K562 (cell line): ENCODE results near the gene EEF1A1. TPM values are rescaled to one million over a fixed set of nuclear protein-coding genes. Genes with fewer than 3 reads are reported as not detected.

Experiments used
- CBX1 ChIP-seq: sonication (generic); IDR thresholded peaks from 2 replicates; pipeline ENCODE4 v1.6.1; 2016; ENCODE audit warnings: antibody characterized with exemption, low read depth, mild to moderate bottlenecking
- CREB3 ChIP-seq: fragments of 450-650 bp; conservative IDR thresholded peaks from 2 replicates; pipeline ENCODE4 v1.6.1; 2016; ENCODE audit warnings: missing genetic modification characterization, low read depth, mild to moderate bottlenecking, missing compliant biosample characterization, moderate library complexity
- DPF2 ChIP-seq: fragments of 450-650 bp; IDR thresholded peaks from 2 replicates; pipeline ENCODE4 v1.6.1; 2016
- FUS ChIP-seq: fragments of 200-400 bp; formaldehyde crosslinking; optimal IDR thresholded peaks from 2 replicates; pipeline ENCODE3; 2017; ENCODE audit warnings: low read depth, low read length
- GTF2F1 ChIP-seq: IDR thresholded peaks from 2 replicates; pipeline ENCODE4 v1.6.1; 2011; ENCODE audit warnings: low read depth, low read length, improper control_type of control experiment
- LCOR ChIP-seq: sonication (generic); formaldehyde crosslinking; IDR thresholded peaks from 2 replicates; pipeline ENCODE4 v1.8.0; 2022; ENCODE audit warnings: mild to moderate bottlenecking, missing genetic modification reagents
- MAFG ChIP-seq: fragments of 450-650 bp; conservative IDR thresholded peaks from 2 replicates; pipeline ENCODE4 v1.6.1; 2016; ENCODE audit warnings: missing genetic modification characterization, missing compliant biosample characterization
- MAX ChIP-seq: sonication (generic); formaldehyde crosslinking; IDR thresholded peaks from 2 replicates; pipeline ENCODE4 v1.9.0; 2022; ENCODE audit warnings: mild to moderate bottlenecking, missing genetic modification reagents
- POLR2H ChIP-seq: IDR thresholded peaks from 2 replicates; pipeline ENCODE4 v1.6.1; 2016; ENCODE audit warnings: missing genetic modification characterization, low read depth, mild to moderate bottlenecking, control low read depth, missing compliant biosample characterization, moderate library complexity
- RCOR1 ChIP-seq, 2 experiments: IDR thresholded peaks; 2 replicates each; pipeline ENCODE4 v1.6.1; 2012; ENCODE audit warnings: low read depth in 2 of 2, low read length in 2 of 2, borderline replicate concordance in 1 of 2, improper control_type of control experiment in 1 of 2
- TRIM24 ChIP-seq, 2 experiments: fragments of 450-650 bp; IDR thresholded peaks; 2 replicates each; pipeline ENCODE4 v1.6.1; 2016
- ZNF696 ChIP-seq: fragments of 250-450 bp; sonication (Bioruptor Pico); conservative IDR thresholded peaks from 2 replicates; pipeline ENCODE4 v1.4.0; 2020; ENCODE audit warnings: mild to moderate bottlenecking, moderate library complexity
- ZNF830 ChIP-seq: fragments of 250-450 bp; sonication (Bioruptor Pico); IDR thresholded peaks from 2 replicates; pipeline ENCODE4 v1.5.0; 2021; ENCODE audit warnings: mild to moderate bottlenecking
- polyA plus RNA-seq, 8 experiments: library from polyadenylated mRNA; depleted of rRNA in 4 of 8; stranded (reverse) in 5 of 8; unstranded in 3 of 8; fragments of >200 nt; fragmentation: Nextera tagmentation in 2 of 8; fragmentation: Illumina TruSeq in 1 of 8; extraction: Ambion mirVana in 2 of 8; extraction: Trizol in 1 of 8; gene quantifications; 2 replicates each; pipeline versions ENCODE4 v1.2.1 to v1.2.3, GENCODE V29; 2011 to 2014; ENCODE audit warnings: inconsistent platforms in 1 of 8, missing spikeins in 1 of 8
- total RNA-seq, 7 experiments: library from RNA; depleted of rRNA in 6 of 7; stranded (reverse); fragments of >200 nt in 6 of 7; fragmentation: Illumina TruSeq in 2 of 7; extraction: Trizol in 2 of 7; gene quantifications; 2 replicates each; pipeline versions ENCODE4 v1.2.1 to v1.2.3, GENCODE V29; 2011 to 2021; ENCODE audit warnings: low replicate concordance in 1 of 7
- TF ChIP-seq, protein P1 (sequence below), 2 experiments: fragments of 450-650 bp; conservative IDR thresholded peaks; 2 replicates each; pipeline ENCODE4 v1.6.1; 2017; ENCODE audit warnings: mild to moderate bottlenecking in 2 of 2, moderate library complexity in 2 of 2
- TF ChIP-seq, protein P2 (sequence below): fragments of 250-450 bp; sonication (Bioruptor Pico); IDR thresholded peaks from 2 replicates; pipeline ENCODE4 v1.8.0; 2021; ENCODE audit warnings: mild to moderate bottlenecking, moderate library complexity
- TF ChIP-seq, protein P3 (sequence below), 2 experiments: fragments of 150-350 bp in 1 of 2; IDR thresholded peaks; 2 replicates each; pipeline ENCODE4 v1.6.1; 2012 to 2016; ENCODE audit warnings: low read depth in 2 of 2, low read length in 2 of 2, mild to moderate bottlenecking in 1 of 2, moderate library complexity in 1 of 2
- TF ChIP-seq, protein P4 (sequence below): fragments of 250-450 bp; sonication (Bioruptor Pico); IDR thresholded peaks from 2 replicates; pipeline ENCODE4 v1.8.0; 2021; ENCODE audit warnings: moderate library complexity, mild to moderate bottlenecking, inconsistent platforms

Gene EEF1A1
- total and polyA plus RNA-seq, 9 of the 15 experiments (the other 6 are each of a cell fraction or from before 2014, with no cell fraction given): 6,453 to 17,323 (median 11,082) TPM

- TF ChIP-seq TRIM24 (IDR thresholded peaks at IDR 0.05) (peak in 1 of 2 experiments; percentile 43; a peak in 1 of 4 replicates), ZNF696 (CRISPR knock-in tag) (no peak), DPF2 (no peak; the same call in 1 of the 2 replicates), GTF2F1 (peak; percentile 88), CREB3 (peak; percentile 53), POLR2H (tag) (peak; percentile 92), RCOR1 (IDR thresholded peaks at IDR 0.05; ENCODE audit: borderline replicate concordance in 1 of 2, low read depth in 2 of 2, low read length in 2 of 2) (no peak; a peak in 1 of 4 replicates), MAX (CRISPR knock-in tag) (peak; percentile 84), CBX1 (no peak; the same call in 1 of the 2 replicates), FUS (peak; percentile 38), ZNF830 (no peak), LCOR (CRISPR knock-in tag) (peak; percentile 47; the same call in 1 of the 2 replicates), MAFG (tag) (no peak)
- TF ChIP-seq, protein P1, sequence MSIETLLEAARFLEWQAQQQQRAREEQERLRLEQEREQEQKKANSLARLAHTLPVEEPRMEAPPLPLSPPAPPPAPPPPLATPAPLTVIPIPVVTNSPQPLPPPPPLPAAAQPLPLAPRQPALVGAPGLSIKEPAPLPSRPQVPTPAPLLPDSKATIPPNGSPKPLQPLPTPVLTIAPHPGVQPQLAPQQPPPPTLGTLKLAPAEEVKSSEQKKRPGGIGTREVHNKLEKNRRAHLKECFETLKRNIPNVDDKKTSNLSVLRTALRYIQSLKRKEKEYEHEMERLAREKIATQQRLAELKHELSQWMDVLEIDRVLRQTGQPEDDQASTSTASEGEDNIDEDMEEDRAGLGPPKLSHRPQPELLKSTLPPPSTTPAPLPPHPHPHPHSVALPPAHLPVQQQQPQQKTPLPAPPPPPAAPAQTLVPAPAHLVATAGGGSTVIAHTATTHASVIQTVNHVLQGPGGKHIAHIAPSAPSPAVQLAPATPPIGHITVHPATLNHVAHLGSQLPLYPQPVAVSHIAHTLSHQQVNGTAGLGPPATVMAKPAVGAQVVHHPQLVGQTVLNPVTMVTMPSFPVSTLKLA (conservative IDR thresholded peaks at IDR 0.05): peak; percentile 67 to 86
- TF ChIP-seq, protein P2, sequence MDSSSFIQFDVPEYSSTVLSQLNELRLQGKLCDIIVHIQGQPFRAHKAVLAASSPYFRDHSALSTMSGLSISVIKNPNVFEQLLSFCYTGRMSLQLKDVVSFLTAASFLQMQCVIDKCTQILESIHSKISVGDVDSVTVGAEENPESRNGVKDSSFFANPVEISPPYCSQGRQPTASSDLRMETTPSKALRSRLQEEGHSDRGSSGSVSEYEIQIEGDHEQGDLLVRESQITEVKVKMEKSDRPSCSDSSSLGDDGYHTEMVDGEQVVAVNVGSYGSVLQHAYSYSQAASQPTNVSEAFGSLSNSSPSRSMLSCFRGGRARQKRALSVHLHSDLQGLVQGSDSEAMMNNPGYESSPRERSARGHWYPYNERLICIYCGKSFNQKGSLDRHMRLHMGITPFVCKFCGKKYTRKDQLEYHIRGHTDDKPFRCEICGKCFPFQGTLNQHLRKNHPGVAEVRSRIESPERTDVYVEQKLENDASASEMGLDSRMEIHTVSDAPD (CRISPR knock-in tag): no peak
- TF ChIP-seq, protein P3, sequence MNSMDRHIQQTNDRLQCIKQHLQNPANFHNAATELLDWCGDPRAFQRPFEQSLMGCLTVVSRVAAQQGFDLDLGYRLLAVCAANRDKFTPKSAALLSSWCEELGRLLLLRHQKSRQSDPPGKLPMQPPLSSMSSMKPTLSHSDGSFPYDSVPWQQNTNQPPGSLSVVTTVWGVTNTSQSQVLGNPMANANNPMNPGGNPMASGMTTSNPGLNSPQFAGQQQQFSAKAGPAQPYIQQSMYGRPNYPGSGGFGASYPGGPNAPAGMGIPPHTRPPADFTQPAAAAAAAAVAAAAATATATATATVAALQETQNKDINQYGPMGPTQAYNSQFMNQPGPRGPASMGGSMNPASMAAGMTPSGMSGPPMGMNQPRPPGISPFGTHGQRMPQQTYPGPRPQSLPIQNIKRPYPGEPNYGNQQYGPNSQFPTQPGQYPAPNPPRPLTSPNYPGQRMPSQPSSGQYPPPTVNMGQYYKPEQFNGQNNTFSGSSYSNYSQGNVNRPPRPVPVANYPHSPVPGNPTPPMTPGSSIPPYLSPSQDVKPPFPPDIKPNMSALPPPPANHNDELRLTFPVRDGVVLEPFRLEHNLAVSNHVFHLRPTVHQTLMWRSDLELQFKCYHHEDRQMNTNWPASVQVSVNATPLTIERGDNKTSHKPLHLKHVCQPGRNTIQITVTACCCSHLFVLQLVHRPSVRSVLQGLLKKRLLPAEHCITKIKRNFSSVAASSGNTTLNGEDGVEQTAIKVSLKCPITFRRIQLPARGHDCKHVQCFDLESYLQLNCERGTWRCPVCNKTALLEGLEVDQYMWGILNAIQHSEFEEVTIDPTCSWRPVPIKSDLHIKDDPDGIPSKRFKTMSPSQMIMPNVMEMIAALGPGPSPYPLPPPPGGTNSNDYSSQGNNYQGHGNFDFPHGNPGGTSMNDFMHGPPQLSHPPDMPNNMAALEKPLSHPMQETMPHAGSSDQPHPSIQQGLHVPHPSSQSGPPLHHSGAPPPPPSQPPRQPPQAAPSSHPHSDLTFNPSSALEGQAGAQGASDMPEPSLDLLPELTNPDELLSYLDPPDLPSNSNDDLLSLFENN (IDR thresholded peaks at IDR 0.05; ENCODE audit: low read depth in 2 of 2, low read length in 2 of 2): no peak; a peak in 1 of 4 replicates
- TF ChIP-seq, protein P4, sequence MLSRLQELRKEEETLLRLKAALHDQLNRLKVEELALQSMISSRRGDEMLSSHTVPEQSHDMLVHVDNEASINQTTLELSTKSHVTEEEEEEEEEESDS (CRISPR knock-in tag): no peak
Observed at GRCh38 chr6:73523434-73524123, 2.7 kb upstream of the EEF1A1 start (continued).
